ENCODE data around the gene HEPACAM. TPM values are rescaled to one million over a fixed set of nuclear protein-coding genes. Genes with fewer than 3 reads are reported as not detected.

The HEPACAM gene
- total RNA-seq, 6 experiments from 2014 or later: 0.31 TPM; not detected in 5

- Mint-ChIP-seq H3K9me3 (no peaks in the 10 kb centered on the region), H3K27me3 (ENCODE audit: insufficient read depth) (no peaks in the 10 kb centered on the region; the same call in 1 of the 2 replicates), H3K27ac (no peak overlapping the region), H3K4me3 (no peak overlapping the region), H3K36me3 (ENCODE audit: low read depth) (no peaks in the 10 kb centered on the region), H3K4me1 (ENCODE audit: low read depth) (no peaks in the 10 kb centered on the region)
- no peak for TF ChIP-seq CTCF (IDR thresholded peaks at IDR 0.05)
- DNase-seq: no peak
These were observed 19.2 kb upstream of the HEPACAM start for GRCh38 chr11:124955035-124955434.

- no peak for DNase-seq
- no peaks in the 10 kb centered on the region for H3K4me1 Mint-ChIP-seq (ENCODE audit: low read depth)
- H3K36me3 Mint-ChIP-seq (ENCODE audit: low read depth): no peaks in the 10 kb centered on the region
- no peaks in the 10 kb centered on the region for H3K9me3 Mint-ChIP-seq
- H3K27me3 Mint-ChIP-seq (ENCODE audit: insufficient read depth): no peaks in the 10 kb centered on the region; the same call in 1 of the 2 replicates
- no peak overlapping the region for H3K4me3 Mint-ChIP-seq
- no peak for TF ChIP-seq CTCF (IDR thresholded peaks at IDR 0.05)
- H3K27ac Mint-ChIP-seq: no peak overlapping the region
These were observed 18.7 kb upstream of the HEPACAM start for GRCh38 chr11:124954590-124954955.

- no peak within 1 kb of the TSS for H3K27ac Mint-ChIP-seq
- H3K4me1 Mint-ChIP-seq (ENCODE audit: low read depth): no peaks in the 10 kb centered on the region
- H3K4me3 Mint-ChIP-seq: no peak within 1 kb of the TSS
- no peaks in the 10 kb centered on the region; the same call in 1 of the 2 replicates for H3K27me3 Mint-ChIP-seq (ENCODE audit: insufficient read depth)
- no peaks in the 10 kb centered on the region for H3K36me3 Mint-ChIP-seq (ENCODE audit: low read depth)
- peak; percentile 95 for DNase-seq
- H3K9me3 Mint-ChIP-seq: no peaks in the 10 kb centered on the region
- TF ChIP-seq CTCF (IDR thresholded peaks at IDR 0.05): no peak
These were observed 18.1 kb upstream of the HEPACAM start, which contains the start of gene CCDC15 for GRCh38 chr11:124953753-124954589. TSS of gene CCDC15 (plus strand) at chr11:124954202. CDS start at chr11:124954733, 531 bp downstream.

- no peak overlapping the region for H3K27ac Mint-ChIP-seq
- H3K4me3 Mint-ChIP-seq: no peak overlapping the region
- no peaks in the 10 kb centered on the region; the same call in 1 of the 2 replicates for H3K27me3 Mint-ChIP-seq (ENCODE audit: insufficient read depth)
- DNase-seq: no peak
- peaks cover 8% of the 10 kb centered on the region for H3K36me3 Mint-ChIP-seq (ENCODE audit: low read depth)
- peaks cover 6% of the 10 kb centered on the region; the same call in 1 of the 2 replicates for H3K9me3 Mint-ChIP-seq
- peaks cover 10% of the 10 kb centered on the region for H3K4me1 Mint-ChIP-seq (ENCODE audit: low read depth)
- TF ChIP-seq CTCF (IDR thresholded peaks at IDR 0.05): no peak
These were observed 15.5 kb upstream of the HEPACAM start for GRCh38 chr11:124951341-124951740.

- Mint-ChIP-seq H3K27ac (no peak overlapping the region), H3K4me1 (ENCODE audit: low read depth) (peaks cover 14% of the 10 kb centered on the region), H3K27me3 (ENCODE audit: insufficient read depth) (no peaks in the 10 kb centered on the region; the same call in 1 of the 2 replicates), H3K36me3 (ENCODE audit: low read depth) (peaks cover 8% of the 10 kb centered on the region), H3K9me3 (peaks cover 6% of the 10 kb centered on the region; the same call in 1 of the 2 replicates), H3K4me3 (no peak overlapping the region)
- no peak for DNase-seq
- TF ChIP-seq CTCF (IDR thresholded peaks at IDR 0.05): no peak
These were observed 14.9 kb upstream of the HEPACAM start for GRCh38 chr11:124950601-124951330.
